ENCODE measurements around the gene TMEM134. TPM values are rescaled to one million over a fixed set of nuclear protein-coding genes. Genes with fewer than 3 reads are reported as not detected.

TMEM134 gene
- total and polyA plus RNA-seq, 9 of the 15 experiments (the other 6 are each of a cell fraction or from before 2014, with no cell fraction given), result 0.63 to 48.4 (median 10.7) TPM

DNA sequence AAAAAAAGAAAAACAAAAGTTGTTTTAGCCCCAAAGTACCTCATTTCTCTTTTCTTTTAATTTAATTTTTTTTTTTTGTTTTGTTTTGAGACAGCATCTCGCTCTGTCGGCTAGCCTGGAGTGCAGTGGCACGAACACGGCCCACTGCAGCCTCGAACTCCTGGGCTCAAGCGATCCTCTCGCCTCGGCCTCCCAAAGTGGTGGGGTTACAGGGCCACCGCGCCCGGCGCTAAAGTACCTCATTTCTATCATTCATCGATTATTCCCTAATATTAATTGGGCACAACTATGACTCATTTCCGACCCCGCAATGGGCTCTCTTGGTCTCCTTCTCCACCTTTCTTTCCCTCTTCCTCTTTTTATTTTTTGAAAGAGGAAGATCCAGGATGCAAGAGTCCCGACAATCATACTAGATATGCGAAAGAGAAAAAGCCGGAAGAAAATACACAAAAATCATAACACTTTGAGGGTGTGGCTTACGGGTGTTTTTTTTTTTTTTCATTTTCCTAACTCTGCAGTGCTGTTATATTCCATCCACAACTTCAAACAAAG, 13.3 kb upstream of the TMEM134 start (continued):
- TF ChIP-seq HMG20A (CRISPR knock-in tag; conservative IDR thresholded peaks at IDR 0.05) (no peak), ARNT (IDR thresholded peaks at IDR 0.05) (0 out of 4 replicates have a peak, but pooled peaks of 1 of the 2 experiments have one; percentile 39), ZFP30 (CRISPR knock-in tag; IDR thresholded peaks at IDR 0.05; ENCODE audit: borderline replicate concordance) (no peak), SPI1 (IDR thresholded peaks at IDR 0.05; ENCODE audit: borderline replicate concordance, low read depth, low read length) (peak; percentile 88; the same call in 1 of the 2 replicates), DACH1 (IDR thresholded peaks at IDR 0.05; ENCODE audit: partially characterized antibody) (peak; percentile 59), E2F6 (IDR thresholded peaks at IDR 0.05; ENCODE audit: borderline replicate concordance in 1 of 2, extremely low read depth in 1 of 2, insufficient read depth in 1 of 2, insufficient read length in 1 of 2, low read depth in 1 of 2, low read length in 1 of 2, poor library complexity in 1 of 2, severe bottlenecking in 1 of 2) (no peak), CAMTA2 (CRISPR knock-in tag; conservative IDR thresholded peaks at IDR 0.05) (no peak), ETS1 (conservative IDR thresholded peaks at IDR 0.05; ENCODE audit: control insufficient read depth, low read depth, low read length) (no peak), ZFPM2 (CRISPR knock-in tag; IDR thresholded peaks at IDR 0.05) (no peak), NFXL1 (CRISPR knock-in tag; IDR thresholded peaks at IDR 0.05) (no peak), FOSL1 (tag; conservative IDR thresholded peaks at IDR 0.05) (peak; percentile 57; the same call in 1 of the 2 replicates), MTF1 (CRISPR knock-in tag; IDR thresholded peaks at IDR 0.05; ENCODE audit: borderline replicate concordance) (no peak), SLC30A9 (CRISPR knock-in tag; IDR thresholded peaks at IDR 0.05) (no peak), HDAC1 (IDR thresholded peaks at IDR 0.05) (0 out of 4 replicates have a peak, but pooled peaks of 1 of the 2 experiments have one; percentile 6), RHOXF2B (CRISPR knock-in tag; conservative IDR thresholded peaks at IDR 0.05) (no peak), ZNF224 (CRISPR knock-in tag; IDR thresholded peaks at IDR 0.05) (no peak), ELF4 (CRISPR knock-in tag; IDR thresholded peaks at IDR 0.05) (no peak), DPF2 (IDR thresholded peaks at IDR 0.05) (peak; percentile 27; the same call in 1 of the 2 replicates), SUPT5H (IDR thresholded peaks at IDR 0.05) (no peak), IRF1 (CRISPR knock-in tag; IDR thresholded peaks at IDR 0.05; ENCODE audit: borderline replicate concordance) (no peak)
- TF ChIP-seq, protein P1, sequence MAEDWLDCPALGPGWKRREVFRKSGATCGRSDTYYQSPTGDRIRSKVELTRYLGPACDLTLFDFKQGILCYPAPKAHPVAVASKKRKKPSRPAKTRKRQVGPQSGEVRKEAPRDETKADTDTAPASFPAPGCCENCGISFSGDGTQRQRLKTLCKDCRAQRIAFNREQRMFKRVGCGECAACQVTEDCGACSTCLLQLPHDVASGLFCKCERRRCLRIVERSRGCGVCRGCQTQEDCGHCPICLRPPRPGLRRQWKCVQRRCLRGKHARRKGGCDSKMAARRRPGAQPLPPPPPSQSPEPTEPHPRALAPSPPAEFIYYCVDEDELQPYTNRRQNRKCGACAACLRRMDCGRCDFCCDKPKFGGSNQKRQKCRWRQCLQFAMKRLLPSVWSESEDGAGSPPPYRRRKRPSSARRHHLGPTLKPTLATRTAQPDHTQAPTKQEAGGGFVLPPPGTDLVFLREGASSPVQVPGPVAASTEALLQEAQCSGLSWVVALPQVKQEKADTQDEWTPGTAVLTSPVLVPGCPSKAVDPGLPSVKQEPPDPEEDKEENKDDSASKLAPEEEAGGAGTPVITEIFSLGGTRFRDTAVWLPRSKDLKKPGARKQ (CRISPR knock-in tag; IDR thresholded peaks at IDR 0.05), result 0 out of 2 replicates have a peak, but pooled peaks have one; percentile 37
- TF ChIP-seq, protein P2, sequence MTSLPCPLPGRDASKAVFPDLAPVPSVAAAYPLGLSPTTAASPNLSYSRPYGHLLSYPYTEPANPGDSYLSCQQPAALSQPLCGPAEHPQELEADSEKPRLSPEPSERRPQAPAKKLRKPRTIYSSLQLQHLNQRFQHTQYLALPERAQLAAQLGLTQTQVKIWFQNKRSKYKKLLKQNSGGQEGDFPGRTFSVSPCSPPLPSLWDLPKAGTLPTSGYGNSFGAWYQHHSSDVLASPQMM (CRISPR knock-in tag; IDR thresholded peaks at IDR 0.05), result no peak

Data from K562 (cell line).